HepG2 (cell line): Measurements from ENCODE around the gene TP53BP2. TPM values are rescaled to one million over a fixed set of nuclear protein-coding genes. Genes with fewer than 3 reads are reported as not detected.
A peak's percentile ranks its signal among the peaks of the same experiment; 100 is the strongest.

Experiments used
- ATAC-seq: fragments of 200-7000 bp; cut with Tn5 transposase; 3 replicates; pipeline ENCODE4 v1.9.1; 2020; ENCODE audit warnings: mild to moderate bottlenecking, moderate library complexity
- BruUV-seq: library from RNA; stranded (reverse); fragments of 400-500 nt; replicated peaks from 2 replicates; lab custom pipeline; 2021; lab: Mats Ljungman, UMichigan
- CTCF ChIA-PET: fragments of 300-600 bp; formaldehyde crosslinking; extraction: SDS; loops from one replicate; lab custom pipeline; 2021; ENCODE audit warnings: low total read pairs, inconsistent platforms, low intra/inter-chr PET ratio; lab: Yijun Ruan, JAX
- POLR2A ChIA-PET: fragments of 350-600 bp; sonication (Branson Sonifier 250); formaldehyde crosslinking; loops from one replicate; lab custom pipeline; 2020; ENCODE audit warnings: antibody characterized with exemption, inconsistent platforms; lab: Yijun Ruan, JAX
- DNase-seq: peaks from one replicate; pipeline ENCODE4 v3.0.0-alpha.2; 2015; ENCODE audit warnings: low spot score
- FAIRE-seq: peaks from 3 replicates; lab custom pipeline; 2011; peaks lifted over from hg19 to GRCh38; lab: Jason Lieb, UNC
- H2AFZ ChIP-seq: one replicate; pipeline ENCODE4 v1.6.1; 2011; ENCODE audit warnings: low read length, inconsistent platforms
- H3K27ac ChIP-seq: fragments of 300-600 bp; 3 replicates; pipeline ENCODE4 v1.8.0; 2011; ENCODE audit warnings: mixed run types, mild to moderate bottlenecking, mixed read lengths, low read length, inconsistent platforms; ENCODE audit not compliant: insufficient read depth; ENCODE audit errors: extremely low read length
- H3K27me3 ChIP-seq, 2 experiments: fragments of 200-600 bp in 1 of 2; 2 replicates in 1 of 2; 3 replicates in 1 of 2; pipeline versions ENCODE4 v1.6.0 to v1.8.0; 2011; ENCODE audit warnings: low read length in 2 of 2, mild to moderate bottlenecking in 2 of 2, moderate library complexity in 2 of 2, inconsistent platforms in 1 of 2; ENCODE audit not compliant: insufficient read depth in 2 of 2, control insufficient read depth in 1 of 2
- H3K36me3 ChIP-seq, 2 experiments: fragments of 200-600 bp in 1 of 2; replicated peaks in 1 of 2; 2 replicates in 1 of 2; 3 replicates in 1 of 2; pipeline versions ENCODE4 v1.5.1 to v1.8.0; 2011; ENCODE audit warnings: low read length in 2 of 2, inconsistent platforms in 1 of 2; ENCODE audit not compliant: insufficient read depth in 2 of 2, control insufficient read depth in 1 of 2
- H3K4me1 ChIP-seq: 2 replicates; pipeline ENCODE4 v1.5.1; 2012; ENCODE audit warnings: low read length, inconsistent platforms; ENCODE audit not compliant: insufficient read depth
- H3K4me2 ChIP-seq: 2 replicates; pipeline ENCODE4 v1.6.0; 2011; ENCODE audit warnings: low read depth, low read length, inconsistent platforms
- H3K4me3 ChIP-seq, 3 experiments: fragments of 200-600 bp in 1 of 3; sonication (generic), shearing (Covaris generic) in 1 of 3; replicated peaks in 1 of 3; 2 replicates each; pipeline ENCODE4 v1.5.1; 2011 to 2016; ENCODE audit warnings: low read length in 3 of 3, inconsistent platforms in 2 of 3, low read depth in 2 of 3, mild to moderate bottlenecking in 2 of 3, control low read depth in 1 of 3, mixed read lengths in 1 of 3; ENCODE audit not compliant: insufficient read depth in 1 of 3
- H3K79me2 ChIP-seq: one replicate; pipeline ENCODE4 v1.6.1; 2011; ENCODE audit warnings: low read length, inconsistent platforms; ENCODE audit not compliant: insufficient read depth
- H3K9ac ChIP-seq: 2 replicates; pipeline ENCODE4 v1.6.0; 2011; ENCODE audit warnings: mild to moderate bottlenecking, low read depth, low read length, inconsistent platforms; ENCODE audit not compliant: insufficient read depth
- H3K9me3 ChIP-seq: 2 replicates; pipeline ENCODE4 v1.5.1; 2012; ENCODE audit warnings: mild to moderate bottlenecking, low read length
- H4K20me1 ChIP-seq: 2 replicates; pipeline ENCODE4 v1.6.0; 2011; ENCODE audit warnings: inconsistent platforms, mild to moderate bottlenecking, low read length, moderate library complexity; ENCODE audit not compliant: insufficient read depth
- ARID5B ChIP-seq: IDR thresholded peaks from 2 replicates; pipeline ENCODE4 v1.4.0; 2020; ENCODE audit warnings: mild to moderate bottlenecking, missing genetic modification reagents
- BATF2 ChIP-seq: sonication (generic); formaldehyde crosslinking; IDR thresholded peaks from 2 replicates; pipeline ENCODE4 v1.8.0; 2022; ENCODE audit warnings: mild to moderate bottlenecking, missing genetic modification reagents, moderate library complexity
- HES4 ChIP-seq: sonication (generic); formaldehyde crosslinking; IDR thresholded peaks from 2 replicates; pipeline ENCODE4 v1.9.0; 2021; ENCODE audit warnings: mild to moderate bottlenecking, missing genetic modification reagents, borderline replicate concordance
- IRF2 ChIP-seq: IDR thresholded peaks from 2 replicates; pipeline ENCODE4 v1.6.1; 2018; ENCODE audit warnings: missing genetic modification reagents, missing compliant biosample characterization
- JUND ChIP-seq: sonication (generic); formaldehyde crosslinking; IDR thresholded peaks from 2 replicates; pipeline ENCODE4 v1.8.0; 2022; ENCODE audit warnings: mild to moderate bottlenecking, missing genetic modification reagents
- MAX ChIP-seq: IDR thresholded peaks from 2 replicates; pipeline ENCODE4 v1.6.1; 2012; ENCODE audit warnings: inconsistent platforms
- MED1 ChIP-seq: sonication (generic); formaldehyde crosslinking; IDR thresholded peaks from 2 replicates; pipeline ENCODE4 v1.4.0; 2020; ENCODE audit warnings: missing genetic modification reagents
- MTA1 ChIP-seq: sonication (generic); formaldehyde crosslinking; IDR thresholded peaks from 2 replicates; pipeline ENCODE4 v1.4.0; 2020; ENCODE audit warnings: missing genetic modification reagents, mild to moderate bottlenecking, borderline replicate concordance
- PATZ1 ChIP-seq: sonication (generic); formaldehyde crosslinking; IDR thresholded peaks from 2 replicates; pipeline ENCODE4 v1.4.0; 2020; ENCODE audit warnings: missing genetic modification reagents
- PAX8 ChIP-seq: sonication (generic); formaldehyde crosslinking; IDR thresholded peaks from 2 replicates; pipeline ENCODE4 v1.8.0; 2022; ENCODE audit warnings: mild to moderate bottlenecking, missing genetic modification reagents, borderline replicate concordance
- TMF1 ChIP-seq: sonication (generic); formaldehyde crosslinking; IDR thresholded peaks from 2 replicates; pipeline ENCODE4 v1.8.1; 2022; ENCODE audit warnings: low read depth, missing genetic modification reagents
- TRIM24 ChIP-seq: sonication (generic); formaldehyde crosslinking; IDR thresholded peaks from 2 replicates; pipeline ENCODE4 v1.8.0; 2022; ENCODE audit warnings: mild to moderate bottlenecking, missing genetic modification reagents
- ZBTB42 ChIP-seq: sonication (generic); formaldehyde crosslinking; IDR thresholded peaks from 2 replicates; pipeline ENCODE4 v1.5.0; 2020; ENCODE audit warnings: mild to moderate bottlenecking, missing genetic modification reagents
- ZNF367 ChIP-seq: sonication (generic); formaldehyde crosslinking; IDR thresholded peaks from 2 replicates; pipeline ENCODE4 v1.4.0; 2020; ENCODE audit warnings: missing genetic modification reagents, borderline replicate concordance
- ZNF510 ChIP-seq: sonication (generic); formaldehyde crosslinking; IDR thresholded peaks from 2 replicates; pipeline ENCODE4 v1.4.0; 2020; ENCODE audit warnings: low read depth, mild to moderate bottlenecking, missing genetic modification reagents
- WGBS: methylation state at CpG from one replicate; pipeline ENCODE4 v1.1.6; 2017; ENCODE audit warnings: low lambda C conversion rate; 5-methylcytosine and 5-hydroxymethylcytosine counted together
- in situ Hi-C: cut with HindIII; loops from 2 replicates; pipeline ENCODE4 v1.10.0; 2017; ENCODE audit warnings: low pct_unique_long_range_greater_than_20kb; ENCODE audit not compliant: extremely low pct_ligation_motif_present
- intact Hi-C: fragments of 100-400 bp; cut with micrococcal nuclease; formaldehyde crosslinking; loops from one replicate; pipeline ENCODE4 v1.10.0; 2022; ENCODE audit not compliant: unreplicated experiment
- polyA plus RNA-seq, 8 experiments: library from polyadenylated mRNA; depleted of rRNA in 3 of 8; stranded (reverse) in 7 of 8; unstranded in 1 of 8; fragments of >200 nt; fragmentation: Illumina TruSeq in 4 of 8; extraction: Trizol in 4 of 8; gene quantifications; 2 replicates each; pipeline versions ENCODE4 v1.2.1 to v1.2.3, GENCODE V29; 2011 to 2016; ENCODE audit warnings: low read depth in 4 of 8, missing spikeins in 1 of 8, mixed read lengths in 1 of 8; ENCODE audit not compliant: insufficient read depth in 1 of 8
- total RNA-seq, 5 experiments: library from RNA; depleted of rRNA; stranded (reverse); fragments of >200 nt; fragmentation: Illumina TruSeq; extraction: Trizol; gene quantifications; 2 replicates each; pipeline ENCODE4 v1.2.3, GENCODE V29; 2016; ENCODE audit warnings: low read depth in 1 of 5
- TF ChIP-seq, protein P1 (sequence below): sonication (generic); formaldehyde crosslinking; IDR thresholded peaks from 2 replicates; pipeline ENCODE4 v1.8.1; 2023; ENCODE audit warnings: missing genetic modification reagents, mild to moderate bottlenecking, borderline replicate concordance

TP53BP2 gene
- total and polyA plus RNA-seq, 2 of the 13 experiments (the other 11 are each of a cell fraction or from before 2014, with no cell fraction given), result 10.0 to 14.0 TPM

- Histone ChIP-seq H2AFZ (no peak overlapping the region), H3K79me2 (no peaks in the 10 kb centered on the region), H3K27me3 (0 out of 5 replicates have a peak, but pooled peaks cover 0 to 2% of the 10 kb centered on the region in 2 experiments), H3K4me1 (peaks cover 17% of the 10 kb centered on the region), H3K9me3 (no peaks in the 10 kb centered on the region), H3K4me3 (no peak overlapping the region), H3K27ac (no peak overlapping the region), H4K20me1 (no peaks in the 10 kb centered on the region), H3K36me3 (no peaks in the 10 kb centered on the region; a peak in 1 of 5 replicates), H3K9ac (peak overlapping the region; percentile 6), H3K4me2 (peak overlapping the region; percentile 33)
- intact Hi-C loops (no loop called here), in situ Hi-C loops (loop anchor here (5.0 kb wide), 1 partner anchor 54 kb away; no protein-coding TSS in a partner anchor)
- ATAC-seq (peak; percentile 81), DNase-seq (peak; percentile 38), FAIRE-seq (no peak)
- no TSS peak for BruUV-seq
- ChIA-PET POLR2A (interaction anchor here (0.6 to 1.5 kb wide), 3 partner anchors 9 to 43 kb away, joined by 3 to 6 read pairs (median 3); no protein-coding TSS in a partner anchor), CTCF (interaction anchor here (1.7 to 3.6 kb wide), 2 partner anchors 39 to 52 kb away, joined by 12 to 49 read pairs; partner anchors contain the start of gene CAPN2)
- WGBS, result 80% methylated on average over 12 of the region's 13 CpGs
- no peak for TF ChIP-seq IRF2
- no peak for TF ChIP-seq JUND (CRISPR knock-in tag)
- TF ChIP-seq HES4 (CRISPR knock-in tag), result no peak
- peak; percentile 31; the same call in 1 of the 2 replicates for TF ChIP-seq ARID5B (CRISPR knock-in tag)
- no peak for TF ChIP-seq TRIM24 (CRISPR knock-in tag)
- no peak for TF ChIP-seq TMF1
- TF ChIP-seq MAX, result 0 out of 2 replicates have a peak, but pooled peaks have one; percentile 14
- no peak for TF ChIP-seq ZNF510 (CRISPR knock-in tag)
- no peak for TF ChIP-seq MED1
- TF ChIP-seq PAX8 (CRISPR knock-in tag), result no peak
- no peak for TF ChIP-seq MTA1 (CRISPR knock-in tag)
- no peak for TF ChIP-seq BATF2 (CRISPR knock-in tag)
- TF ChIP-seq, protein P1, sequence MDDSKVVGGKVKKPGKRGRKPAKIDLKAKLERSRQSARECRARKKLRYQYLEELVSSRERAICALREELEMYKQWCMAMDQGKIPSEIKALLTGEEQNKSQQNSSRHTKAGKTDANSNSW (CRISPR knock-in tag), result no peak
- TF ChIP-seq PATZ1 (CRISPR knock-in tag), result 0 out of 2 replicates have a peak, but pooled peaks have one; percentile 15
- TF ChIP-seq ZBTB42 (CRISPR knock-in tag), result no peak
- TF ChIP-seq ZNF367, result no peak
Measured at GRCh38 chr1:223750730-223751570, 94.8 kb downstream of the TP53BP2 start.
